Activated T-cell treated with anti-CD3 and anti-CD28 coated beads, Interleukin-2, amount 50 U/mL, for 24 hours (primary cell): ENCODE measurements around the gene ADCY9.
"Not testable (repeated sequence)": the region's sequence is repeated elsewhere in the genome, so short reads cannot be mapped to it uniquely, and the experiment has no call there.

Experiments
- DNase-seq: peaks from one replicate; pipeline ENCODE4 v3.0.0-alpha.2; 2020
- H3K27ac Mint-ChIP-seq: 2 replicates; pipeline ENCODE4 v1.8.0; 2020; ENCODE audit warnings: mild to moderate bottlenecking, mixed read lengths
- H3K27me3 Mint-ChIP-seq: 2 replicates; pipeline ENCODE4 v1.8.0; 2020; ENCODE audit warnings: mixed read lengths
- H3K36me3 Mint-ChIP-seq: 2 replicates; pipeline ENCODE4 v1.8.0; 2020; ENCODE audit warnings: low read depth, mixed read lengths
- H3K4me1 Mint-ChIP-seq: 2 replicates; pipeline ENCODE4 v1.8.0; 2020; ENCODE audit warnings: low read depth, mixed read lengths
- H3K4me3 Mint-ChIP-seq: 2 replicates; pipeline ENCODE4 v1.8.0; 2020; ENCODE audit warnings: mild to moderate bottlenecking, moderate library complexity, mixed read lengths
- H3K9me3 Mint-ChIP-seq: 2 replicates; pipeline ENCODE4 v1.8.0; 2020; ENCODE audit warnings: mixed read lengths

ADCY9 gene

DNA sequence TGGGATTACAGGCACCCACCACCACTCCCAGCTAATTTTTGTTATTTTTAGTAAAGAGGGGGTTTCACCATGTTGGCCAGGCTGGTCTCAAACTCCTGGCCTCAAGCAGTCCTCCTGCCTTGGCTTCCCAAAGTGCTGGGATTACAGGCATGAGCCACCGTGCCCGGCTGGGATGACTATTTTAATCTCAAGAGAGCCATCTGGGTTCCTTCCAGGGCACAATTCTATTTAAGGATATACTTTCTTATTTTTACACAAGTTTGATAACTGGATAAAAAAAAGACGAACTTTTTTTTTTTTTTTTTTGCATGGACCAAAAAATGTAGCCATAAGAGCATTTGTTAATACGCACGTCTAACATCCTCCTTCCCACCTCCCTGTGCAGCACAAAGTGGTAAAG, 164.9 kb downstream of the ADCY9 start:
- not testable (repeated sequence) for H3K27ac Mint-ChIP-seq, DNase-seq, H3K4me3 Mint-ChIP-seq, H3K9me3 Mint-ChIP-seq, H3K36me3 Mint-ChIP-seq, H3K4me1 Mint-ChIP-seq
- peaks cover 46% of the 10 kb centered on the region for H3K27me3 Mint-ChIP-seq

DNA sequence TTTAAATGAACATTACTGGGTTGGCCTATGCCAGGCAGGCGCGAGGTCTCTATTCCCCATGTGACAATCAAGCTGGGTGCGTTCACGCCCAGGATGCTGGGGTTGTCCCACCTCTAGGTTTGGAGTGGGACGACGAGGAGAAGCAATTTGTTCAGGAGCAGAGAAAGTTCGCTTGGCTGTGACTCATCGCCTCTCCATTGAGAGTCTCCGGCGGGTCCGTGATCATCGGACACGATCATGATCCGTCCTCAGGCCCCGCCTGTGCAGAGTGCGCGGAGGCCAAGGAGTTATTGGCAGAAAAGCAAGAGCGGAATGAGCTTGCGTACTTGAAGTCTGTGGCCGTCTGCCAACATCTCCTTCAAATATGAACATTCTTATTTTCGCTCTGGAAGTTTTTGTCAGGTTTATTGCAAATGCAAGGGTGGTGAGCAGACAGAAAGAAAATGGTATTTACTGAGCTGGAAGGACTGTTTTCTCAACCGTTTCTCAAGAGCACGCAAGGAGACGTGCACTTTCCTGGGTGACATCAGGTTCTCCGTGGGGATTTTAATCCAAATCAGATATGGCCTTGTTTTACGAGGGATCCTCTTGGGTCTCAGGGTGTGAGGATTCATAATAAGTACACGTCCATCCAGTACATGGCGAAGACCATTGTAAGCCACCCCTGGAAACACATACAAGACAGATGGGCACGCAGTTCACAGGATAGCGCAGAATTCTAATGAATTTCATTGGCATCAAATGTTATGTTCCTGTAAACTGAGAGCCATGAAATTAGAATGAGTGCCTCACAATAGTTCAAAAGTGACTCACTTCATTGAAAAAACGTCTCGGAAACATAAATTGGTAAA, 165.7 kb downstream of the ADCY9 start:
- Mint-ChIP-seq H3K36me3 (no peaks in the 10 kb centered on the region), H3K27me3 (peaks cover 40% of the 10 kb centered on the region), H3K4me1 (no peaks in the 10 kb centered on the region), H3K9me3 (no peaks in the 10 kb centered on the region), H3K4me3 (no peak overlapping the region), H3K27ac (no peak overlapping the region)
- DNase-seq: no peak

DNA sequence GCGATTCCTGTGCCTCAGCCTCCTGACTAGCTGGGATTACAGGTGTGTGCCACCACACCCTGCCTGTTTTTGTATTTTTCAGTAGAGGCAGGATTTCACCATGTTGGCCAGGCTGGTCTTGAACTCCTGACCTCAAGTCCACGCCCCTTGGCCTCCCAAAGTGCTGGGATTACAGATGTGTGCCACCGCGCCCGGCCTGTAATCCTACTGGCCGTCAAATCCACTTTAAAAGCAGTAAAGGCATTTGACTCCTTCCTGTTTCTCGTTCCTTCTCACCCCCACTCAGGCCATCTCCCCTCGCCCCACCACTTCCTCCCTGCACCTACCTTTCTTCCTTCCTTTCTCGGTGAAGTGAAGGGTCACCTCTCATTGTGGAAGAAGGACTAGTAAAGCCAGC, 166.3 kb downstream of the ADCY9 start:
- H3K27ac Mint-ChIP-seq: no peak overlapping the region
- no peaks in the 10 kb centered on the region for H3K4me1 Mint-ChIP-seq
- H3K9me3 Mint-ChIP-seq: no peaks in the 10 kb centered on the region
- H3K27me3 Mint-ChIP-seq: peaks cover 34% of the 10 kb centered on the region
- DNase-seq: no peak
- no peak overlapping the region for H3K4me3 Mint-ChIP-seq
- no peaks in the 10 kb centered on the region for H3K36me3 Mint-ChIP-seq

GRCh38 chr16:3949287-3949686, 167.0 kb downstream of the ADCY9 start:
- DNase-seq: no peak
- H3K27me3 Mint-ChIP-seq: peaks cover 27% of the 10 kb centered on the region

DNA sequence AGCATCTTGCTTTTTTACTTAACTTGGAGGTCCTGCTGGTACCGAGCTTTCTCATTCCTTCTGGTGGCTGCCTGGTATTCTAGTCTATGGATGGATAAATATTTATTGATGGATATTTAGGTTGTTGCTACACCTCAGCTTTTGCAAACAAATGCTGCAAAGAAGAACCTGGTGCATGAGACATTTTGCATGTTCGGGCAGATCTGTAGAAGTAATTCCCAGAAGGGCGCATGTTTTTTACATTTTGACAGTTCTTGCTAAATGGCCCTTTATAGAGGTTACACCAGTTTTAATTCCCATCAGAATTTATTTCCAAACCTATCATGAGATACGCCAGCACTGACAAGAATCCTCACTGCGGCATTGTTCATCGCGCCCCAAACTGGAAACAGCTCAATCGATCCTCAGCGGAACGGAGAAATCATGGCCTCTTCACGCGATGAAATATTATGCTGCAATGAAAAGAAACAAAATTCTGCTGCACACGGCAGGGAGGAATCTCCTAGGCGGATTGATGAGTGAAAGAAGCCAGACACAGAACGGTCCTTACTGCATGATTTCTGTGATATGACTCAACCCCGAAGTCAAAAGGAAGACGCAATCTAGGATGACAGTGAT, 167.8 kb downstream of the ADCY9 start:
- H3K27me3 Mint-ChIP-seq: peaks cover 20% of the 10 kb centered on the region
- DNase-seq: no peak
- H3K36me3 Mint-ChIP-seq: no peaks in the 10 kb centered on the region
- H3K27ac Mint-ChIP-seq: no peak overlapping the region
- no peaks in the 10 kb centered on the region for H3K9me3 Mint-ChIP-seq
- H3K4me3 Mint-ChIP-seq: no peak overlapping the region
- H3K4me1 Mint-ChIP-seq: no peaks in the 10 kb centered on the region

More at GRCh38 chr16:3949287-3949686, 167.0 kb downstream of the ADCY9 start:
- Mint-ChIP-seq H3K27ac (no peak overlapping the region), H3K36me3 (no peaks in the 10 kb centered on the region), H3K9me3 (no peaks in the 10 kb centered on the region), H3K4me1 (no peaks in the 10 kb centered on the region), H3K4me3 (no peak overlapping the region)

- Mint-ChIP-seq H3K9me3 (no peaks in the 10 kb centered on the region), H3K27me3 (peaks cover 14% of the 10 kb centered on the region), H3K36me3 (no peaks in the 10 kb centered on the region), H3K4me3 (no peak overlapping the region), H3K4me1 (no peaks in the 10 kb centered on the region), H3K27ac (no peak overlapping the region)
- DNase-seq: no peak
Observed at GRCh38 chr16:3946604-3947180, 169.6 kb downstream of the ADCY9 start.

DNA sequence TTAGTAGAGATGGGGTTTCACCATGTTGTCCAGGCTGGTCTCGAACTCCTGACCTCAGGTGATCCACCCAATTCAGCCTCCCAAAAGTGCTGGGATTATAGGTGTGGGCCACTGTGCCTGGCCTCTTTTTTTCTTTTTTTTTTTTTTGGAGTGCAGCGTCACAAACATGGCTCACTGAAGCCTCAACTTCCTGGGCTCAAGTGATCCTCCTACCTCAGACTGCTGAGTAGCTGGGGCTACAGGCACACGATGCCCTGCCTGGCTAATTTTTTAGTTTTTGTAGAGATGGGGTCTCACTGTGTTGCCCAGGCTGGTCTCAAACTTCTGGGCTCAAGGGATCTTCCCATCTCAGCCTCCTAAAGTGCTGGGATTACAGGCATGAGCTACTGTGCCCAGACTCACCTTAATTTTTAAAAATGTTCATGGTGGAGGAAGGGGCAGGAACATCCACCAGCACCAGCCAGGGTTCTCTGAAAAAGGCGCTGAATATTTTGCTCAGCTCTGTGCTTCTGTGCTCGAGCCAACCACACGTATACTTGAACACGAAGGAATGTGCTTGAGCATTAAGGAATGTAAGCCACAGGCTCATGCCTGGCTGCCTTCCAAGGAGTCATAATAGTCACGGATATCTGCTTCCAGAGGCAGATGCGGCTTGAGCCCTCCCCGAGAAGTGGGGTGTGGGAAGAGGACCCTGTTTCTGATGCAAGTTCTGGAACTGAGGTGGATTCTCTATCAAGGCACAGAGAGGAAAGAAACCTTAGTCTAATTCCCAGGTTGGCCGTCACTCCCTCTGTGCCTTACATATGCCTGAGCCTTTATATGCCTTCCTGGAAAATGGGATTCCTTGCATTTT, 170.3 kb downstream of the ADCY9 start:
- H3K4me3 Mint-ChIP-seq: no peak overlapping the region
- no peak for DNase-seq
- no peaks in the 10 kb centered on the region for H3K36me3 Mint-ChIP-seq
- H3K27me3 Mint-ChIP-seq: peaks cover 13% of the 10 kb centered on the region
- H3K27ac Mint-ChIP-seq: no peak overlapping the region
- H3K9me3 Mint-ChIP-seq: no peaks in the 10 kb centered on the region
- no peaks in the 10 kb centered on the region for H3K4me1 Mint-ChIP-seq

GRCh38 chr16:3944457-3944856, 171.8 kb downstream of the ADCY9 start:
- not testable (repeated sequence) for H3K4me1 Mint-ChIP-seq, H3K4me3 Mint-ChIP-seq, H3K27me3 Mint-ChIP-seq, DNase-seq, H3K36me3 Mint-ChIP-seq, H3K9me3 Mint-ChIP-seq, H3K27ac Mint-ChIP-seq

DNA sequence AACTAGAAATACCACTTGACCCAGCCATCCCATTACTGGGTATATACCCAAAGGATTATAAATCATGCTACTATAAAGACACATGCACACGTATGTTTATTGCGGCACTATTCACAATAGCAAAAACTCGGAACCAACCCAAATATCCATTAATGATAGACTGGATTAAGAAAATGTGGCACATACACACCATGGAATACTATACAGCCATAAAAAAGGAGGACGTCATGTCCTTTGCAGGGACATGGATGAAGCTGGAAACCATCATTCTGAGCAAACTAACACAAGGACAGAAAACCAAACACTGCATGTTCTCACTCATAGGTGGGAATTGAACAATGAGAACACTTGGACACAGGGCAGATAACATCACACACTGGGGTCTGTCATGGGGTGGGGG, 174.1 kb downstream of the ADCY9 start:
- H3K27me3 Mint-ChIP-seq, H3K27ac Mint-ChIP-seq, H3K36me3 Mint-ChIP-seq, H3K9me3 Mint-ChIP-seq, DNase-seq, H3K4me3 Mint-ChIP-seq, H3K4me1 Mint-ChIP-seq: not testable (repeated sequence)

GRCh38 chr16:3938843-3939624, 177.2 kb downstream of the ADCY9 start:
- Mint-ChIP-seq H3K4me1 (peaks cover 5% of the 10 kb centered on the region), H3K27ac (no peak overlapping the region), H3K9me3 (no peaks in the 10 kb centered on the region), H3K27me3 (peaks cover 4% of the 10 kb centered on the region), H3K36me3 (no peaks in the 10 kb centered on the region), H3K4me3 (peak overlapping the region; percentile 15)
- DNase-seq: peak; percentile 82

- H3K36me3 Mint-ChIP-seq: no peaks in the 10 kb centered on the region
- no peak overlapping the region for H3K27ac Mint-ChIP-seq
- H3K4me1 Mint-ChIP-seq: peaks cover 5% of the 10 kb centered on the region
- peak; percentile 32 for DNase-seq
- H3K9me3 Mint-ChIP-seq: no peaks in the 10 kb centered on the region
- peak overlapping the region; percentile 15 for H3K4me3 Mint-ChIP-seq
- peaks cover 4% of the 10 kb centered on the region for H3K27me3 Mint-ChIP-seq
Observed at GRCh38 chr16:3938471-3938842, 177.8 kb downstream of the ADCY9 start.

DNA sequence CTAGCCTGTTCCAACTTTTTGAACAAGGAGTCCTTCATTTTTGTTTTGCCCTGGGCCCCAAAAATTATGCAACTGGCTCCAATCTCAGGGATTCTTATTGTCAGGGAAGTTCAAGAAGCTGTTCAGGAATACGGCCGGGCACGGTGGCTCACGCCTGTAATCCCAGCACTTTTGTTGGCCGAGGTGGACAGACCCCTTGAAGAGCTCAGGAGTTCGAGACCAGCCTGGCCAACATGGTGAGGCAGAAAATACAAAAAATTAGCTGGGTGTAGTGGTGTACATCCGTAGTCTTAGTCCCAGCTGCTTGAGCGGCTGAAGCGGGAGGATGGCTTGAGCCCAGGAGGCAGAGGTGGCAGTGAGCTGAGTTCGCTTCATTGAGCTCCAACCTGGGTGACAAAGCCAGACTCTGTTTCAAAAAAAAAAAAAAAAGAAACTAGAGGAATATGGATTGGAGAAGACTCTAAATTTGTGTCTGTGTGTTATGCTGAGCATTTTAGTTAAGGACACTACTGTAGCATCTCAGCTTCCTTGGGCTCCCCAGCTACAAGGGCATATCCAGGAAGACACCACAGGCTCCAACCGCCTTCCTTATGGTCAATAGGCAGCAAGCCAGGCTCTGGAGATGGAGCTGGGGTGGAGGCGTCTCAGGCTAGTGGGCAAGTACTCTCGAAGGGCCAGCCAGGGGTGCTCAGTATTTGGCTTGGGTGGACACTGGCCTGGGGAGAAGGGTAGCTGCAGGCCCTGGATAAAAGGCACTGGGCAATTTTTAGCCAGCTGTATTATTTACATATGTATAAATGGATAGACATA, 179.0 kb downstream of the ADCY9 start:
- no peaks in the 10 kb centered on the region for H3K36me3 Mint-ChIP-seq
- no peaks in the 10 kb centered on the region for H3K9me3 Mint-ChIP-seq
- no peak for DNase-seq
- no peak overlapping the region for H3K27ac Mint-ChIP-seq
- H3K4me1 Mint-ChIP-seq: peaks cover 5% of the 10 kb centered on the region
- peaks cover 4% of the 10 kb centered on the region for H3K27me3 Mint-ChIP-seq
- H3K4me3 Mint-ChIP-seq: no peak overlapping the region

- Mint-ChIP-seq H3K9me3 (no peaks in the 10 kb centered on the region), H3K27me3 (peaks cover 4% of the 10 kb centered on the region), H3K36me3 (no peaks in the 10 kb centered on the region), H3K4me1 (peaks cover 5% of the 10 kb centered on the region), H3K4me3 (no peak overlapping the region), H3K27ac (no peak overlapping the region)
- no peak for DNase-seq
Observed at GRCh38 chr16:3935921-3936320, 180.3 kb downstream of the ADCY9 start.
